COLO668 (cell line): ENCODE measurements around the gene PHF8.

Experiments used
- DNase-seq: peaks from one replicate; lab custom pipeline; 2025; ENCODE audit not compliant: unreplicated experiment; lab: John Stamatoyannopoulos, UW

The PHF8 gene

GRCh38 chrX:54024350-54024749, 19.9 kb downstream of the PHF8 start:
- DNase-seq = no peak

- no peak for DNase-seq
Observed at GRCh38 chrX:54012830-54013500, 31.3 kb downstream of the PHF8 start.

- DNase-seq = no peak
Observed at GRCh38 chrX:54007682-54008081, 36.6 kb downstream of the PHF8 start.

- no peak for DNase-seq
Observed at GRCh38 chrX:53997724-53998123, 46.5 kb downstream of the PHF8 start.

GRCh38 chrX:53992589-53992988, 51.7 kb downstream of the PHF8 start:
- no peak for DNase-seq

GRCh38 chrX:53990171-53990570, 54.1 kb downstream of the PHF8 start:
- no peak for DNase-seq

- no peak for DNase-seq
Observed at GRCh38 chrX:53984895-53985294, 59.4 kb downstream of the PHF8 start.

GRCh38 chrX:53974529-53974928, 69.7 kb downstream of the PHF8 start:
- no peak for DNase-seq

- DNase-seq = no peak
Observed at GRCh38 chrX:53969540-53969939, 74.7 kb downstream of the PHF8 start.

- DNase-seq = no peak
Observed at GRCh38 chrX:53950130-53950733, 94.0 kb downstream of the PHF8 start.

GRCh38 chrX:53940180-53940579, 104.1 kb downstream of the PHF8 start:
- no peak for DNase-seq

- no peak for DNase-seq
Observed at GRCh38 chrX:53939127-53939526, 105.1 kb downstream of the PHF8 start.

GRCh38 chrX:53930515-53931380, 113.5 kb downstream of the PHF8 start:
- no peak for DNase-seq

GRCh38 chrX:53926030-53926429, 118.2 kb downstream of the PHF8 start:
- DNase-seq = no peak

- DNase-seq = no peak
Observed at GRCh38 chrX:53918702-53919101, 125.6 kb downstream of the PHF8 start.

- no peak for DNase-seq
Observed at GRCh38 chrX:53900623-53901022, 143.7 kb downstream of the PHF8 start.

GRCh38 chrX:53895270-53895669, 149.0 kb downstream of the PHF8 start:
- DNase-seq = no peak
